Tibial nerve (tissue), 3 donors: ENCODE data around the gene USB1.

Source experiments
- CTCF ChIP-seq, 5 experiments: fragments of 200-600 bp in 3 of 5; fragments of 450-650 bp in 2 of 5; sonication (generic) in 3 of 5; IDR thresholded peaks; one replicate each; pipeline ENCODE4 v1.5.1; 2016 to 2019; ENCODE audit warnings: antibody characterized with exemption in 5 of 5, mild to moderate bottlenecking in 3 of 5, moderate library complexity in 2 of 5
- POLR2A ChIP-seq, 2 donors: fragments of 450-650 bp; IDR thresholded peaks; one replicate each; pipeline ENCODE4 v1.6.1; 2017; ENCODE audit warnings: antibody characterized with exemption in 2 of 2, mild to moderate bottlenecking in 2 of 2, moderate library complexity in 2 of 2

GRCh38 chr16:58012481-58012880, 11.3 kb downstream of the USB1 start:
- no peak for TF ChIP-seq CTCF (IDR thresholded peaks at IDR 0.05)
- TF ChIP-seq POLR2A (IDR thresholded peaks at IDR 0.05): no peak
